ENCODE data around the gene PPP2R3A.

GRCh38 chr3:136136454-136136853 lies 170.9 kb downstream of the PPP2R3A start:
- TF ChIP-seq CTCF (IDR thresholded peaks at IDR 0.05; ENCODE audit: low read depth, low read length): no peak
- no peak for TF ChIP-seq EZH2phosphoT487 (IDR thresholded peaks at IDR 0.05; ENCODE audit: low read depth)
